Brain microvascular endothelial cell (primary cell): Measurements from ENCODE around the gene LDAF1.

ENCODE experiments used
- DNase-seq: peaks from one replicate; pipeline ENCODE4 v3.0.0-alpha.2; 2020
- H3K27ac ChIP-seq: fragments of 250-450 bp; sonication (Bioruptor Pico); 2 replicates; pipeline ENCODE4 v1.5.1; 2020; ENCODE audit warnings: mild to moderate bottlenecking, moderate library complexity
- H3K27me3 ChIP-seq: fragments of 250-450 bp; sonication (Bioruptor Pico); replicated peaks from 2 replicates; pipeline ENCODE4 v1.5.1; 2020; ENCODE audit warnings: mild to moderate bottlenecking
- H3K36me3 ChIP-seq: fragments of 250-450 bp; sonication (Bioruptor Pico); replicated peaks from 2 replicates; pipeline ENCODE4 v1.5.1; 2020; ENCODE audit warnings: mild to moderate bottlenecking
- H3K4me3 ChIP-seq: 2 replicates; pipeline ENCODE4 v1.5.1; 2011; ENCODE audit warnings: low read depth, mild to moderate bottlenecking, control low read depth, low read length, moderate library complexity
- in situ Hi-C: cut with HindIII; loops from 2 replicates; pipeline ENCODE4 v1.10.0; 2017; ENCODE audit warnings: low sequenced_read_pairs, low pct_ligation_motif_present
- TF ChIP-seq, protein P1 (sequence below): IDR thresholded peaks from 2 replicates; pipeline ENCODE4 v1.5.1; 2011; ENCODE audit warnings: low read depth, mild to moderate bottlenecking, moderate library complexity, low read length, control low read depth, inconsistent platforms; ENCODE audit errors: missing control alignments

The LDAF1 gene

DNA sequence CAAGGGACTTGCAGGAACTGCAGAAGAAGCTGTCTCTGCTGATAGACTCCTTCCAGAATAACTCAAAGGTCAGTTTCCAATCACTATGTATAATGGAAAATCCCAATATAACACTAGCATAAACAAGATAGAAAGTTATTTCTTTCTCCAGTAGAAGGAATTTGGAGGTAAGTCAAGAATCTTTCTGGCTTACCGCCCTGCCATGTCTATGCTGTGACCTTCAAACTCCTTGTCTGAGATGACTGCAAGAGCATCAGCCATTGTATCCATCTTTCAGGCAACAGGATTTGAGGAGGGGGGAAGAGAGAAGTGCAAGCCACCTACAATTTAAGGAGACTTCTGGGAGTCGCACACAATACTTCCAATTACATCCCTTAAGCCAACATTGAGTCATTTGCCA is 2.7 kb downstream of the LDAF1 start:
- TF ChIP-seq, protein P1, sequence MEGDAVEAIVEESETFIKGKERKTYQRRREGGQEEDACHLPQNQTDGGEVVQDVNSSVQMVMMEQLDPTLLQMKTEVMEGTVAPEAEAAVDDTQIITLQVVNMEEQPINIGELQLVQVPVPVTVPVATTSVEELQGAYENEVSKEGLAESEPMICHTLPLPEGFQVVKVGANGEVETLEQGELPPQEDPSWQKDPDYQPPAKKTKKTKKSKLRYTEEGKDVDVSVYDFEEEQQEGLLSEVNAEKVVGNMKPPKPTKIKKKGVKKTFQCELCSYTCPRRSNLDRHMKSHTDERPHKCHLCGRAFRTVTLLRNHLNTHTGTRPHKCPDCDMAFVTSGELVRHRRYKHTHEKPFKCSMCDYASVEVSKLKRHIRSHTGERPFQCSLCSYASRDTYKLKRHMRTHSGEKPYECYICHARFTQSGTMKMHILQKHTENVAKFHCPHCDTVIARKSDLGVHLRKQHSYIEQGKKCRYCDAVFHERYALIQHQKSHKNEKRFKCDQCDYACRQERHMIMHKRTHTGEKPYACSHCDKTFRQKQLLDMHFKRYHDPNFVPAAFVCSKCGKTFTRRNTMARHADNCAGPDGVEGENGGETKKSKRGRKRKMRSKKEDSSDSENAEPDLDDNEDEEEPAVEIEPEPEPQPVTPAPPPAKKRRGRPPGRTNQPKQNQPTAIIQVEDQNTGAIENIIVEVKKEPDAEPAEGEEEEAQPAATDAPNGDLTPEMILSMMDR: no peak
- DNase-seq: no peak

DNA sequence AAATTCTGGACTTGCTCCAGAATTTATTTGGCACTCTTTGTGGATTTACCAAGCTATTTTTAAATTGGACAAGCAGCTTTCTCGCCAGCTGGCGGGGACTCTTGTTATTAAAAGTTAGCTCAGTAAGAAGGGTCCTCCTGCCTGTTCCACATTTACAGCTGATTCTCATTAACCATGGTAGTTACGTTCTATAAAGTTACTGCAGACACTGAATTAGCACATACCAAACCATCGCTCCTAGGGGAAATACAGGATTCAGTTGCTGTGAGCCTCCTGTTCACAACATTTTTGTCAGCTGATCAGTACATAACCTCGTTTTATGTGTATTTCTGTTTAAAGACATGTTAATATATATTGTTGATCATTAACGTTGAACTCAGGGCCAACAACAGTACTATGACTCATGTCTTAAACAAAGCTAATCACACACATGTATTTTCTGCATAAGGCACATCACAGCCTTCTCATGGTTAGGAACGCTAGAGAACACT is 4.2 kb downstream of the LDAF1 start:
- TF ChIP-seq, protein P1: no peak
- H3K27me3 ChIP-seq: no peaks in the 10 kb centered on the region
- no peak overlapping the region for H3K27ac ChIP-seq
- DNase-seq: no peak
- in situ Hi-C loops: no loop called here
- no peaks in the 10 kb centered on the region for H3K36me3 ChIP-seq
- no peak overlapping the region for H3K4me3 ChIP-seq

More for the DNA sequence above, 2.7 kb downstream of the LDAF1 start:
- in situ Hi-C loops: no loop called here
- Histone ChIP-seq H3K27me3 (no peaks in the 10 kb centered on the region), H3K27ac (no peak overlapping the region), H3K4me3 (no peak overlapping the region), H3K36me3 (no peaks in the 10 kb centered on the region)

DNA sequence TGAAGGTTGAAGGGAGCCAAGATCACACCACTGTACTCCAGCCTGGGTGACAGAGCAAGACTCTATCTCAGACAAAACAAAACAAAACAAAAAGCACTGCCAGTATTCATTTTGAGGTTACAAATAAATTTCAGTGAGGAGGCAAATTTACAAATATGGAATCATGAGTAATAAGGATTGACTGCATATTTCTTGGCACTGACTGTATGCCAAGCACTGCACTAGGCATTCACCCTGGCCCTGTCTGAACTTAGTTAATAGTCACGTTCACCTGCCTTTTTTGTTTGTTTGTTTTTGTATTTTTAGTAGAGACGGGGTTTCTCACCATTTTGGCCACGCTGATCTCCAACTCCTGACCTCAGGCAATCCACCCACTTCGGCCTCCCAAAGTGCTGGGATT is 5.1 kb downstream of the LDAF1 start:
- in situ Hi-C loops: no loop called here
- Histone ChIP-seq H3K4me3 (no peak overlapping the region), H3K36me3 (no peaks in the 10 kb centered on the region), H3K27me3 (no peaks in the 10 kb centered on the region), H3K27ac (no peak overlapping the region)
- TF ChIP-seq, protein P1: no peak
- DNase-seq: no peak

DNA sequence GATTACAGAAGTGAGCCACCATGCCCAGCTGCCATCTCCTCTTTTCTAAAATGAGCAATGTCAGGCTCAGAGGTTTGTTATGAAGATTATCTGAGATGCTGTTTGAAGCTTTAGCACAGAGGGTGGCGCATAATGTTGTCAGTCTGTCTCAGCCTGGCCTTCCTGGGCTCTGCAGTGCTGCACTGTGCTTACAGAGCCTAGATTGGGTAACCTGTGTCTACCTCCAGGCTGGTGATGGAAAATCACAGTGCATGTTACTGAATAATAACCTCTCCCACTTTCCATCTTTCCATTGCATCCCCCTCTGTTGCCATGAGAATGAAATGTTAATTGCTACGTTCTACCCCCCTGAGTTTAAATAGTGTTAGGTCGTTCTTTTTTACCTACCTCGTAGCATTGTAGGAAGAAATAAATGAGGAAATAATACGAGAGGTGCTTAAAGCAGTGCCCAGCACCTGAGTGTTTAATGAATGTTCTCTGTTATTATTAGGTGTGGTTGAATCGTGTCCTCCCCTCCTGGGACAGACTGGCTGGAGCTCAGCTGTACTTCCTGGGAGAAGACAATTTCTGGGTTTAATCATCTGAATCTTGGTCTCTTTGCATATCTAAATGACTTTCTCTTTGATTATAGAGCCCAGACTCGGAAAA is 6.2 kb downstream of the LDAF1 start:
- TF ChIP-seq, protein P1: no peak
- in situ Hi-C loops: no loop called here
- Histone ChIP-seq H3K36me3 (no peaks in the 10 kb centered on the region), H3K27me3 (no peaks in the 10 kb centered on the region), H3K27ac (no peak overlapping the region), H3K4me3 (no peak overlapping the region)
- no peak for DNase-seq

DNA sequence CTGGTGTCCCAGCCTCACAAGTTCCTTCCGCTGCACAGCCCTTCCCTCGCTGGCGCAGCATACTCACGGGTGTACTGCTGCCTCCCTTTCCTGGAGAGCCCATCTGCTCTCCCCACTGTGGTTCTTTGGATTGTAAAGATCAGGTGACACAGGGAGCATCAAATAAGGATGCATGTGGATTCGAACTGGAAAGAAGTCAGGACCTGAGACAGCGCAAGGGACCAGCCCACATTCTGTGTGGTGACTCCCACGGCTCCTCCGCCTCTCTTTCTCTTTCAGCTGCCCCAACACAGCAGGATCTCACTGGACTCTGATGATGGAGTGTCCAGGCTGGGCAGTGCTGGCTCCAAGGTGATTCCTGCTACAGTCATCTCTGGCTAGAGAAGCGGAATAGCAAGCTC is 8.1 kb downstream of the LDAF1 start:
- peaks cover 10% of the 10 kb centered on the region for H3K36me3 ChIP-seq

More for the DNA sequence above, 8.1 kb downstream of the LDAF1 start:
- Histone ChIP-seq H3K27me3 (no peaks in the 10 kb centered on the region), H3K27ac (no peak overlapping the region), H3K4me3 (no peak overlapping the region)
- in situ Hi-C loops: no loop called here
- DNase-seq: no peak
- TF ChIP-seq, protein P1: no peak
